ENCODE measurements around the gene RAD54L2.

- TF ChIP-seq CTCF (IDR thresholded peaks at IDR 0.05) = no peak
- no peak for TF ChIP-seq POLR2A (IDR thresholded peaks at IDR 0.05)
These were observed 10.8 kb downstream of the RAD54L2 start for GRCh38 chr3:51549311-51549710.
